Astrocyte of the cerebellum (primary cell): ENCODE data around the gene SORCS1.

Experiments used
- DNase-seq: peaks from one replicate; pipeline ENCODE4 v3.0.0-alpha.2; 2011; ENCODE audit warnings: low read depth
- H3K4me3 ChIP-seq: 2 replicates; pipeline ENCODE4 v1.5.1; 2011; ENCODE audit warnings: mild to moderate bottlenecking, low read depth, low read length, moderate library complexity
- CTCF ChIP-seq: IDR thresholded peaks from 2 replicates; pipeline ENCODE4 v1.5.1; 2012; ENCODE audit warnings: low read length, low read depth, moderate library complexity, mild to moderate bottlenecking; ENCODE audit errors: missing control alignments
- in situ Hi-C: cut with HindIII; loops from 2 replicates; pipeline ENCODE4 v1.10.0; 2017; ENCODE audit warnings: low sequenced_read_pairs

The SORCS1 gene

DNA sequence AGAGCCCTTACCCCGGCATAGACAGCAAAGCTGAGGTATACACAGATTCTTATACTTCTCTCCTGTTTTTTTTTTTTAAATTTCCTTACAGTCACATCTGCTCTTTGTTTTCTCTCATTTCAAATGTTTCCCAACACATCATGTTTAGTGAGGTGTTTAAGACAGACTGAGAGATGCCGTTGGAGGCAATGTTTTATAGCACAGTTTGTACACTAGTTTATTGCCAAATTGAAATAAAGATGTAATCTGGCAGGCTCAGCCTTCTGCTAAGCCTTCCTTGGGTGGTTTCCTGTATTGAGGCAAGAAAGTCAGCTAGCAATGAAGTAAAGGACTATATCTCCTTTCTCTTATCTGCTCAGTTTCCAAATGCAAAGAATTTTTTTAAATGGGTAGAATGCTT lies 393.4 kb downstream of the SORCS1 start:
- DNase-seq: no peak
- TF ChIP-seq CTCF: no peak
- in situ Hi-C loops: no loop called here
- no peak overlapping the region for H3K4me3 ChIP-seq

DNA sequence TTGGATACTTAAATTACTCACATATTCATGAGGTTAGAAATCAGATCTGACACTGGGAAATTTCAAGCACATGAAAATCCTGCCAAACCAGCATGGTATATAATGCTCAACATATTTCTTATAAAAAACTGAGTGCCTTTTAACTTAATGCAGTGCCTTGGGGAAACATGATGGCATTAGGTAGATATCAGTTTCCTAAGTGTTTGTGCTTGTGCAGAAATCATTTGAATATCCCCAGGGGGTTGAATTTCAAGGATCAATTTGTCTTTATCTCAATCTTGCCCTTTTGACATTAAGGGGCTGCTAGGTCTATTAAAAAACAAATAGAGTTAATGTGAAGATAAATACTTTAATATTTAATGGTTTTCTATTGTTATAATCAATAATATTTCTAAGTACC lies 396.3 kb downstream of the SORCS1 start:
- no peak for DNase-seq
- no peak overlapping the region for H3K4me3 ChIP-seq
- TF ChIP-seq CTCF: no peak
- in situ Hi-C loops: no loop called here

DNA sequence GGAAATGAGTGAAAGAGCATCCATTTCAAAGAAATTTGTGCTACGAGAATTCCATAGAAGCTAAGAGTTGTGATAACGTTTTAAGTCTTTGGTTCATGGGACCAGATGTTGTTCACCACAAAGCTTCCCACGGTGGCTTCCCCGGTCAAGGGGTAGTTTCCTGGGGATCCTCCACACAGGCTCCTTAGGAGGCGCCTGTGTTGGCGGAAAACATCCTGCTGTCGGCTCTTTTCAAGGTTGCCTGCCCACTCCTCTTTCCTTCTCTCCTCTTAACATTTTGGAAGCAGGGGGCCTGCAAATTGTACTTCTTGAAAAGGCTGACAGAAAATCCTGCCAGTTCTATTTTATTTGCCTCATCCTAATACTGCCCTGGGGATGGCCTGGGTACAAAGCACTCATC lies 398.6 kb downstream of the SORCS1 start:
- no peak for TF ChIP-seq CTCF
- H3K4me3 ChIP-seq: no peak overlapping the region
- no peak for DNase-seq
- in situ Hi-C loops: no loop called here

- no peak for DNase-seq
- in situ Hi-C loops: no loop called here
- no peak for TF ChIP-seq CTCF
- H3K4me3 ChIP-seq: no peak overlapping the region
Measured at GRCh38 chr10:106765241-106765754, 399.2 kb downstream of the SORCS1 start.

DNA sequence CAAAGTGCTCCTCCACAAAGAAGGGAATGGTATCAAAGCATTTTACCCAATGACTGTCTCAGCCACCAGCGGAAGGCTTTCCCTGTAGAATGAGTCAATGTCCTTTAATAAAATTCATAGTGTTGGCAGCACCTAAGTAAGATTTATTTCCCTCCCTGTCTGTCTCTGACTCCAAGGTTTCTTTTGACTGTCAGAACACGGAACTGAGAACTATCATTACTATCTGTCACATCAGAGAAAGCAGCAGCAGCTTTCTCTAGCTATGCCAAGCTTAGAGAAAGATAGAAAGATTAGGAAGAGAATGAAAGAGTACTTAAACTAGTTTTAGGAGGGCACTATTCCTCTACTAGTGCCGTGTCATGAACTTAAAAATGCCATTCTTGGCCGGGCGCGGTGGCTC lies 400.1 kb downstream of the SORCS1 start:
- in situ Hi-C loops: no loop called here
- TF ChIP-seq CTCF: no peak
- DNase-seq: no peak
- no peak overlapping the region for H3K4me3 ChIP-seq

GRCh38 chr10:106761906-106762305 lies 402.6 kb downstream of the SORCS1 start:
- no peak for TF ChIP-seq CTCF
- H3K4me3 ChIP-seq: no peak overlapping the region
- DNase-seq: no peak
- in situ Hi-C loops: no loop called here

- H3K4me3 ChIP-seq: no peak overlapping the region
- DNase-seq: no peak
- no peak for TF ChIP-seq CTCF
- in situ Hi-C loops: no loop called here
Measured at GRCh38 chr10:106757521-106757920, 407.0 kb downstream of the SORCS1 start.
